H9 (cell line): Measurements from ENCODE around the gene INSC. TPM values are rescaled to one million over a fixed set of nuclear protein-coding genes. Genes with fewer than 3 reads are reported as not detected.

Experiments
- DNase-seq: peaks from one replicate; pipeline ENCODE4 v3.0.0-alpha.2; 2017
- H2AFZ ChIP-seq: one replicate; pipeline ENCODE4 v1.6.1; 2013; ENCODE audit warnings: mild to moderate bottlenecking, low read length, control low read depth, moderate library complexity
- H2AK5ac ChIP-seq: 2 replicates; pipeline ENCODE4 v1.6.1; 2013; ENCODE audit warnings: low read length, control low read depth, mixed read lengths; ENCODE audit not compliant: insufficient read length
- H2BK120ac ChIP-seq: one replicate; pipeline ENCODE4 v1.6.1; 2013; ENCODE audit warnings: low read depth, mild to moderate bottlenecking, low read length, control low read depth, inconsistent platforms; ENCODE audit not compliant: poor library complexity, severe bottlenecking
- H2BK12ac ChIP-seq: 2 replicates; pipeline ENCODE4 v1.6.1; 2013; ENCODE audit warnings: low read length, control low read depth, mixed read lengths, low read depth; ENCODE audit not compliant: insufficient read length
- H2BK15ac ChIP-seq: 2 replicates; pipeline ENCODE4 v1.6.1; 2013; ENCODE audit warnings: low read depth, low read length, control low read depth
- H2BK20ac ChIP-seq: one replicate; pipeline ENCODE4 v1.6.1; 2013; ENCODE audit warnings: low read depth, mild to moderate bottlenecking, low read length, control low read depth, inconsistent platforms; ENCODE audit not compliant: poor library complexity, severe bottlenecking
- H2BK5ac ChIP-seq: 2 replicates; pipeline ENCODE4 v1.6.1; 2013; ENCODE audit warnings: low read length, control low read depth, mixed read lengths; ENCODE audit not compliant: insufficient read length
- H3K14ac ChIP-seq: 2 replicates; pipeline ENCODE4 v1.6.1; 2013; ENCODE audit warnings: low read length, control low read depth; ENCODE audit not compliant: insufficient read depth
- H3K18ac ChIP-seq: 2 replicates; pipeline ENCODE4 v1.6.1; 2013; ENCODE audit warnings: low read depth, mild to moderate bottlenecking, mixed read lengths, low read length, control low read depth; ENCODE audit not compliant: insufficient read length
- H3K23ac ChIP-seq: 2 replicates; pipeline ENCODE4 v1.6.1; 2013; ENCODE audit warnings: low read length, control low read depth, mixed read lengths, low read depth; ENCODE audit not compliant: insufficient read length
- H3K23me2 ChIP-seq: 2 replicates; pipeline ENCODE4 v1.6.1; 2013; ENCODE audit warnings: low read depth, mild to moderate bottlenecking, mixed read lengths, low read length, control low read depth; ENCODE audit not compliant: insufficient read length, poor library complexity, severe bottlenecking
- H3K27ac ChIP-seq: 2 replicates; pipeline ENCODE4 v1.5.1; 2013; ENCODE audit warnings: low read length, control low read depth, mixed read lengths, low read depth; ENCODE audit not compliant: insufficient read length
- H3K27me3 ChIP-seq: 2 replicates; pipeline ENCODE4 v1.6.1; 2013; ENCODE audit warnings: low read length, control low read depth, inconsistent platforms; ENCODE audit not compliant: insufficient read depth
- H3K4ac ChIP-seq: 2 replicates; pipeline ENCODE4 v1.6.1; 2013; ENCODE audit warnings: low read depth, mild to moderate bottlenecking, control low read depth, inconsistent platforms, low read length, moderate library complexity
- H3K4me1 ChIP-seq: 2 replicates; pipeline ENCODE4 v1.6.1; 2013; ENCODE audit warnings: low read length, control low read depth, inconsistent platforms; ENCODE audit not compliant: insufficient read depth
- H3K4me2 ChIP-seq: 2 replicates; pipeline ENCODE4 v1.6.1; 2013; ENCODE audit warnings: low read length, control low read depth, mixed read lengths; ENCODE audit not compliant: insufficient read length, insufficient read depth
- H3K56ac ChIP-seq: 2 replicates; pipeline ENCODE4 v1.6.1; 2013; ENCODE audit warnings: low read depth, mild to moderate bottlenecking, mixed read lengths, low read length, control low read depth; ENCODE audit not compliant: insufficient read length
- H3K79me1 ChIP-seq: 2 replicates; pipeline ENCODE4 v1.6.1; 2013; ENCODE audit warnings: low read depth, mild to moderate bottlenecking, moderate library complexity, low read length, control low read depth, inconsistent platforms; ENCODE audit not compliant: insufficient read depth, poor library complexity, severe bottlenecking
- H3K79me2 ChIP-seq: 2 replicates; pipeline ENCODE4 v1.6.1; 2013; ENCODE audit warnings: low read length, control low read depth, inconsistent platforms; ENCODE audit not compliant: insufficient read depth
- H3K9ac ChIP-seq: 2 replicates; pipeline ENCODE4 v1.6.1; 2013; ENCODE audit warnings: low read length, control low read depth, mixed read lengths; ENCODE audit not compliant: insufficient read length; ENCODE audit errors: extremely low read depth
- H3K9me3 ChIP-seq: one replicate; pipeline ENCODE4 v1.6.1; 2013; ENCODE audit warnings: low read depth, low read length, inconsistent platforms; ENCODE audit not compliant: control insufficient read depth
- H3T11ph ChIP-seq: one replicate; pipeline ENCODE4 v1.6.1; 2013; ENCODE audit warnings: mild to moderate bottlenecking, low read length, control low read depth, inconsistent platforms
- H4K20me1 ChIP-seq: one replicate; pipeline ENCODE4 v1.6.1; 2013; ENCODE audit not compliant: control insufficient read depth, insufficient read length, insufficient read depth
- H4K5ac ChIP-seq: 2 replicates; pipeline ENCODE4 v1.6.1; 2013; ENCODE audit warnings: low read depth, mild to moderate bottlenecking, mixed read lengths, low read length, control low read depth; ENCODE audit not compliant: insufficient read length
- H4K8ac ChIP-seq: replicated peaks from 2 replicates; pipeline ENCODE4 v1.6.1; 2013; ENCODE audit warnings: low read length, control low read depth, mixed read lengths, low read depth; ENCODE audit not compliant: insufficient read length
- H4K91ac ChIP-seq: 2 replicates; pipeline ENCODE4 v1.6.1; 2013; ENCODE audit warnings: low read depth, mild to moderate bottlenecking, moderate library complexity, mixed read lengths, low read length, control low read depth; ENCODE audit not compliant: insufficient read length
- H3K27ac Mint-ChIP-seq, 3 experiments: 2 replicates in 2 of 3; 3 replicates in 1 of 3; pipeline ENCODE4 v1.8.0; 2020 to 2021; ENCODE audit warnings: mixed read lengths in 3 of 3, mild to moderate bottlenecking in 1 of 3, moderate library complexity in 1 of 3
- H3K27me3 Mint-ChIP-seq: 2 replicates; pipeline ENCODE4 v1.8.0; 2021; ENCODE audit warnings: low read depth, mild to moderate bottlenecking, moderate library complexity, mixed read lengths
- H3K36me3 Mint-ChIP-seq, 3 experiments: 2 replicates in 2 of 3; 3 replicates in 1 of 3; pipeline ENCODE4 v1.8.0; 2020 to 2021; ENCODE audit warnings: low read depth in 3 of 3, mixed read lengths in 3 of 3; ENCODE audit not compliant: insufficient read depth in 1 of 3
- H3K4me1 Mint-ChIP-seq, 2 experiments: 2 replicates each; pipeline ENCODE4 v1.8.0; 2020; ENCODE audit warnings: mixed read lengths in 2 of 2
- H3K4me3 Mint-ChIP-seq, 2 experiments: 2 replicates in 1 of 2; 3 replicates in 1 of 2; pipeline ENCODE4 v1.8.0; 2020 to 2021; ENCODE audit warnings: mild to moderate bottlenecking in 2 of 2, mixed read lengths in 2 of 2, moderate library complexity in 1 of 2
- H3K9me3 Mint-ChIP-seq, 2 experiments: 2 replicates in 1 of 2; 3 replicates in 1 of 2; pipeline ENCODE4 v1.8.0; 2020; ENCODE audit warnings: mild to moderate bottlenecking in 2 of 2, mixed read lengths in 2 of 2, moderate library complexity in 1 of 2
- WGBS: extraction: QIAGEN DNeasy Blood & Tissue Kit; methylation state at CpG from one replicate; pipeline ENCODE4 v1.1.7; 2013; ENCODE audit warnings: missing lambda C conversion rate, low lambda C conversion rate, mixed read lengths; ENCODE audit not compliant: insufficient read length; ENCODE audit errors: extremely low coverage; 5-methylcytosine and 5-hydroxymethylcytosine counted together
- total RNA-seq: library from RNA; stranded (reverse); gene quantifications from 2 replicates; pipeline ENCODE4 v1.2.1, GENCODE V29; 2021
- TF ChIP-seq, protein P1 (sequence below): fragments of 200-600 bp; sonication (generic); conservative IDR thresholded peaks from 3 replicates; pipeline ENCODE4 v1.8.0; 2021; ENCODE audit warnings: antibody characterized with exemption, mild to moderate bottlenecking

INSC gene
- total RNA-seq, 1 experiment from 2014 or later, result not detected

DNA sequence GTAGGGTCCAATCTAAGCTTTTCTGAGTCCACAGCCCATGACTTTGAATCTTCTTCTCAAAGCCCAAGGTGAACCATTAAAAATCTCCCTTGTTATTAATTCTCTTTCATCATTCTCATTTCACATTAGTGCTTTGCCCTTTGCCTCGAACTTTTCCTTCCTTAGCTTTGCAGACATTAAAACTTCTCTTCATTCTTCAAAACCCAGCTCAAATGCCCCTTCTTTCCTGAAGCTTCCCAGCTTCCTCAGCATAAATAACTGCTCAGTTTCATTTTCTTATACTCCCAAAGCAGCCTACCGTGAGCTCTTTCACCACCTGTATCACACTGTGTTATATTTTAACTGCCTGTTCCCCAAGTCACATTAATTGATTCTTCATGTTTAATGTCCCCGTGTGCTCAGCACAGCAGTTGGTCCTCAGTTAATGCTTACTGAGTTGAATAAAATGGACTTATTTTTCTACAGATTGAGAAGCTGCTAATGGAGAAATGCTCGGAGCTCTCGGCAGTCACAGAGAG is 62.0 kb downstream of the INSC start:
- Histone ChIP-seq H3K4me1 (no peaks in the 10 kb centered on the region), H3K56ac (no peak overlapping the region), H3T11ph (no peak overlapping the region), H2BK20ac (no peak overlapping the region), H3K27me3 (no peaks in the 10 kb centered on the region), H4K5ac (no peak overlapping the region), H2BK5ac (no peak overlapping the region), H4K91ac (no peak overlapping the region), H2AFZ (no peak overlapping the region), H3K9me3 (no peaks in the 10 kb centered on the region), H3K4ac (no peak overlapping the region), H3K27ac (no peak overlapping the region), H3K79me2 (no peaks in the 10 kb centered on the region), H3K9ac (no peak overlapping the region), H3K23ac (no peak overlapping the region), H4K8ac (no peak overlapping the region), H4K20me1 (no peaks in the 10 kb centered on the region), H3K79me1 (no peaks in the 10 kb centered on the region), H3K14ac (no peak overlapping the region), H2BK120ac (no peak overlapping the region), H3K4me2 (no peak overlapping the region), H2AK5ac (no peak overlapping the region), H3K23me2 (no peaks in the 10 kb centered on the region), H2BK12ac (no peak overlapping the region), H3K18ac (no peak overlapping the region), H2BK15ac (no peak overlapping the region)
- Mint-ChIP-seq H3K27ac (no peak overlapping the region), H3K36me3 (peaks cover 0 to 2% (median 0%) of the 10 kb centered on the region in 3 experiments; a peak in 1 of 7 replicates), H3K4me3 (no peak overlapping the region), H3K9me3 (no peaks in the 10 kb centered on the region), H3K27me3 (peaks cover 2% of the 10 kb centered on the region), H3K4me1 (no peaks in the 10 kb centered on the region)
- no CpG with 5 or more reads among the region's 5 CpGs for WGBS
- DNase-seq, result no peak
- TF ChIP-seq, protein P1, sequence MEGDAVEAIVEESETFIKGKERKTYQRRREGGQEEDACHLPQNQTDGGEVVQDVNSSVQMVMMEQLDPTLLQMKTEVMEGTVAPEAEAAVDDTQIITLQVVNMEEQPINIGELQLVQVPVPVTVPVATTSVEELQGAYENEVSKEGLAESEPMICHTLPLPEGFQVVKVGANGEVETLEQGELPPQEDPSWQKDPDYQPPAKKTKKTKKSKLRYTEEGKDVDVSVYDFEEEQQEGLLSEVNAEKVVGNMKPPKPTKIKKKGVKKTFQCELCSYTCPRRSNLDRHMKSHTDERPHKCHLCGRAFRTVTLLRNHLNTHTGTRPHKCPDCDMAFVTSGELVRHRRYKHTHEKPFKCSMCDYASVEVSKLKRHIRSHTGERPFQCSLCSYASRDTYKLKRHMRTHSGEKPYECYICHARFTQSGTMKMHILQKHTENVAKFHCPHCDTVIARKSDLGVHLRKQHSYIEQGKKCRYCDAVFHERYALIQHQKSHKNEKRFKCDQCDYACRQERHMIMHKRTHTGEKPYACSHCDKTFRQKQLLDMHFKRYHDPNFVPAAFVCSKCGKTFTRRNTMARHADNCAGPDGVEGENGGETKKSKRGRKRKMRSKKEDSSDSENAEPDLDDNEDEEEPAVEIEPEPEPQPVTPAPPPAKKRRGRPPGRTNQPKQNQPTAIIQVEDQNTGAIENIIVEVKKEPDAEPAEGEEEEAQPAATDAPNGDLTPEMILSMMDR, result no peak
